HEK293 (cell line): ENCODE measurements around the gene PRM3.

Experiments
- BCL11A ChIP-seq: fragments of 450-650 bp; formaldehyde crosslinking; IDR thresholded peaks from 2 replicates; pipeline ENCODE4 v1.5.1; 2016; ENCODE audit warnings: low read depth, missing biosample characterization, missing genetic modification characterization
- BCL6B ChIP-seq: fragments of 450-650 bp; formaldehyde crosslinking; IDR thresholded peaks from 2 replicates; pipeline ENCODE4 v1.5.1; 2017; ENCODE audit warnings: missing biosample characterization, missing genetic modification characterization
- GFI1B ChIP-seq: fragments of 450-650 bp; formaldehyde crosslinking; IDR thresholded peaks from 2 replicates; pipeline ENCODE4 v1.5.1; 2016; ENCODE audit warnings: missing biosample characterization, missing genetic modification characterization
- HIC1 ChIP-seq: fragments of 450-650 bp; formaldehyde crosslinking; IDR thresholded peaks from 2 replicates; pipeline ENCODE4 v1.5.1; 2016; ENCODE audit warnings: missing biosample characterization, missing genetic modification characterization
- HOXA7 ChIP-seq: sonication (generic); formaldehyde crosslinking; IDR thresholded peaks from 2 replicates; pipeline ENCODE4 v1.8.1; 2022; ENCODE audit warnings: missing genetic modification reagents, borderline replicate concordance
- KLF1 ChIP-seq: fragments of 450-650 bp; formaldehyde crosslinking; IDR thresholded peaks from 2 replicates; pipeline ENCODE4 v1.5.1; 2016; ENCODE audit warnings: missing biosample characterization, missing genetic modification characterization
- KLF7 ChIP-seq: fragments of 450-650 bp; formaldehyde crosslinking; IDR thresholded peaks from 2 replicates; pipeline ENCODE4 v1.5.1; 2016; ENCODE audit warnings: missing biosample characterization, missing genetic modification characterization, borderline replicate concordance
- PRDM6 ChIP-seq: fragments of 450-650 bp; formaldehyde crosslinking; IDR thresholded peaks from 2 replicates; pipeline ENCODE4 v1.5.1; 2017; ENCODE audit warnings: missing biosample characterization, missing genetic modification characterization
- RBAK ChIP-seq: fragments of 450-650 bp; formaldehyde crosslinking; IDR thresholded peaks from 2 replicates; pipeline ENCODE4 v1.5.1; 2016; ENCODE audit warnings: missing biosample characterization, missing genetic modification characterization
- REPIN1 ChIP-seq: fragments of 450-650 bp; formaldehyde crosslinking; IDR thresholded peaks from 2 replicates; pipeline ENCODE4 v1.5.1; 2017; ENCODE audit warnings: missing biosample characterization, missing genetic modification characterization, low read depth
- TCF7L2 ChIP-seq: IDR thresholded peaks from 2 replicates; pipeline ENCODE4 v1.6.1; 2011; ENCODE audit warnings: low read depth, mild to moderate bottlenecking, inconsistent platforms, low read length, moderate library complexity, borderline replicate concordance
- ZBTB17 ChIP-seq: fragments of 450-650 bp; formaldehyde crosslinking; IDR thresholded peaks from 2 replicates; pipeline ENCODE4 v1.5.1; 2016; ENCODE audit warnings: missing biosample characterization, missing genetic modification characterization
- ZBTB7A ChIP-seq: fragments of 450-650 bp; formaldehyde crosslinking; IDR thresholded peaks from 2 replicates; pipeline ENCODE4 v1.5.1; 2016; ENCODE audit warnings: low read depth, missing biosample characterization, missing genetic modification characterization
- ZNF10 ChIP-seq: fragments of 450-650 bp; formaldehyde crosslinking; IDR thresholded peaks from 2 replicates; pipeline ENCODE4 v1.5.1; 2017; ENCODE audit warnings: missing biosample characterization, missing genetic modification characterization
- ZNF138 ChIP-seq: fragments of 450-650 bp; formaldehyde crosslinking; IDR thresholded peaks from 2 replicates; pipeline ENCODE4 v1.5.1; 2016; ENCODE audit warnings: missing biosample characterization, missing genetic modification characterization, borderline replicate concordance
- ZNF146 ChIP-seq: fragments of 450-650 bp; formaldehyde crosslinking; IDR thresholded peaks from 2 replicates; pipeline ENCODE4 v1.5.1; 2016; ENCODE audit warnings: missing biosample characterization, missing genetic modification characterization
- ZNF155 ChIP-seq: fragments of 450-650 bp; formaldehyde crosslinking; IDR thresholded peaks from 2 replicates; pipeline ENCODE4 v1.5.1; 2016; ENCODE audit warnings: missing biosample characterization, missing genetic modification characterization
- ZNF169 ChIP-seq: fragments of 450-650 bp; formaldehyde crosslinking; IDR thresholded peaks from 2 replicates; pipeline ENCODE4 v1.5.1; 2016; ENCODE audit warnings: missing biosample characterization, missing genetic modification characterization
- ZNF175 ChIP-seq: fragments of 450-650 bp; formaldehyde crosslinking; IDR thresholded peaks from 2 replicates; pipeline ENCODE4 v1.5.1; 2016; ENCODE audit warnings: missing biosample characterization, missing genetic modification characterization
- ZNF184 ChIP-seq: fragments of 450-650 bp; IDR thresholded peaks from 2 replicates; pipeline ENCODE4 v1.5.1; 2018; ENCODE audit warnings: missing biosample characterization, mild to moderate bottlenecking, missing genetic modification characterization
- ZNF19 ChIP-seq: fragments of 450-650 bp; formaldehyde crosslinking; IDR thresholded peaks from 2 replicates; pipeline ENCODE4; 2016; ENCODE audit warnings: missing biosample characterization, missing genetic modification characterization, low read depth
- ZNF280C ChIP-seq: fragments of 450-650 bp; formaldehyde crosslinking; IDR thresholded peaks from 2 replicates; pipeline ENCODE4 v1.5.1; 2016; ENCODE audit warnings: missing biosample characterization, missing genetic modification characterization
- ZNF473 ChIP-seq: fragments of 450-650 bp; formaldehyde crosslinking; IDR thresholded peaks from 2 replicates; pipeline ENCODE4 v1.5.1; 2017; ENCODE audit warnings: missing biosample characterization, missing genetic modification characterization
- ZNF501 ChIP-seq: fragments of 450-650 bp; formaldehyde crosslinking; IDR thresholded peaks from 2 replicates; pipeline ENCODE4 v1.5.1; 2016; ENCODE audit warnings: missing biosample characterization, missing genetic modification characterization
- ZNF510 ChIP-seq: fragments of 450-650 bp; formaldehyde crosslinking; IDR thresholded peaks from 2 replicates; pipeline ENCODE4 v1.5.1; 2018; ENCODE audit warnings: mild to moderate bottlenecking, missing genetic modification characterization, missing biosample characterization; ENCODE audit not compliant: insufficient replicate concordance
- ZNF555 ChIP-seq: fragments of 450-650 bp; formaldehyde crosslinking; conservative IDR thresholded peaks from 2 replicates; pipeline ENCODE4 v1.5.1; 2017; ENCODE audit warnings: missing biosample characterization, mild to moderate bottlenecking, missing genetic modification characterization, inconsistent platforms
- ZNF571 ChIP-seq: fragments of 450-650 bp; formaldehyde crosslinking; IDR thresholded peaks from 2 replicates; pipeline ENCODE4 v1.5.0; 2017; ENCODE audit warnings: missing biosample characterization, missing genetic modification characterization
- ZNF621 ChIP-seq: fragments of 450-650 bp; formaldehyde crosslinking; IDR thresholded peaks from 2 replicates; pipeline ENCODE4 v1.5.1; 2017; ENCODE audit warnings: missing biosample characterization, missing genetic modification characterization
- ZNF639 ChIP-seq: fragments of 450-650 bp; formaldehyde crosslinking; IDR thresholded peaks from 2 replicates; pipeline ENCODE4 v1.5.1; 2016; ENCODE audit warnings: missing biosample characterization, missing genetic modification characterization
- ZNF701 ChIP-seq: fragments of 450-650 bp; formaldehyde crosslinking; IDR thresholded peaks from 2 replicates; pipeline ENCODE4 v1.5.1; 2016; ENCODE audit warnings: missing biosample characterization, missing genetic modification characterization
- ZNF777 ChIP-seq: fragments of 450-650 bp; formaldehyde crosslinking; IDR thresholded peaks from 2 replicates; pipeline ENCODE4 v1.5.1; 2017; ENCODE audit warnings: missing biosample characterization, missing genetic modification characterization, borderline replicate concordance
- ZSCAN23 ChIP-seq: fragments of 450-650 bp; formaldehyde crosslinking; IDR thresholded peaks from 2 replicates; pipeline ENCODE4 v1.5.1; 2016; ENCODE audit warnings: missing biosample characterization, missing genetic modification characterization

Gene PRM3

GRCh38 chr16:11255737-11256660 is 17.4 kb downstream of the PRM3 start, which contains the start of gene SOCS1 (continued):
- no peak for TF ChIP-seq ZNF510 (tag by site-specific recombination)
- no peak for TF ChIP-seq ZNF19 (tag by site-specific recombination)
- no peak for TF ChIP-seq ZNF621
- TF ChIP-seq BCL11A (tag by site-specific recombination) = 0 out of 2 replicates have a peak, but pooled peaks have one; percentile 38
- no peak for TF ChIP-seq ZNF10 (tag by site-specific recombination)
- TF ChIP-seq ZNF146 (tag by site-specific recombination) = no peak
- TF ChIP-seq ZNF571 (tag by site-specific recombination) = no peak
- no peak for TF ChIP-seq GFI1B
- TF ChIP-seq ZSCAN23 (tag by site-specific recombination) = 0 out of 2 replicates have a peak, but pooled peaks have one; percentile 40
- TF ChIP-seq HIC1 (tag by site-specific recombination) = peak; percentile 77; the same call in 1 of the 2 replicates
- TF ChIP-seq ZNF501 (tag by site-specific recombination) = no peak; the same call in 1 of the 2 replicates
- no peak for TF ChIP-seq ZNF473
- no peak for TF ChIP-seq ZNF155
- no peak for TF ChIP-seq ZNF701 (tag by site-specific recombination)
- TF ChIP-seq KLF7 (tag by site-specific recombination) = peak; percentile 94
- no peak for TF ChIP-seq ZNF175 (tag by site-specific recombination)
- no peak for TF ChIP-seq PRDM6
- TF ChIP-seq REPIN1 (tag by site-specific recombination) = no peak
- 0 out of 2 replicates have a peak, but pooled peaks have one; percentile 38 for TF ChIP-seq ZNF639 (tag by site-specific recombination)
- no peak for TF ChIP-seq ZNF184 (tag by site-specific recombination)
- peak; percentile 100 for TF ChIP-seq KLF1 (tag by site-specific recombination)
- TF ChIP-seq TCF7L2 = no peak
- TF ChIP-seq ZNF169 = no peak
- no peak for TF ChIP-seq ZNF555 (tag by site-specific recombination)
- no peak for TF ChIP-seq ZNF138
- no peak for TF ChIP-seq ZNF280C (tag by site-specific recombination)
- no peak for TF ChIP-seq RBAK (tag by site-specific recombination)
- TF ChIP-seq ZNF777 = peak; percentile 71
- TF ChIP-seq ZBTB17 = peak; percentile 9; the same call in 1 of the 2 replicates
- peak; percentile 93 for TF ChIP-seq ZBTB7A
- no peak for TF ChIP-seq HOXA7 (CRISPR knock-in tag)
- no peak for TF ChIP-seq BCL6B (tag by site-specific recombination)
